ENCODE measurements around the gene ANKRD28. TPM values are rescaled to one million over a fixed set of nuclear protein-coding genes. Genes with fewer than 3 reads are reported as not detected.

ANKRD28 gene
- total and polyA plus RNA-seq, 2 of the 13 experiments (the other 11 are each of a cell fraction or from before 2014, with no cell fraction given), result 21.0 to 28.9 TPM

GRCh38 chr3:15831927-15832326 lies 34.1 kb upstream of the ANKRD28 start (continued):
- no peak for TF ChIP-seq ZNF800 (CRISPR knock-in tag; IDR thresholded peaks at IDR 0.05)
- no peak for TF ChIP-seq NBN (conservative IDR thresholded peaks at IDR 0.05)
- TF ChIP-seq ISL2 (CRISPR knock-in tag; IDR thresholded peaks at IDR 0.05), result no peak

- WGBS (ENCODE audit: low lambda C conversion rate), result 71% methylated on average over 4 of the region's 4 CpGs
- FAIRE-seq, result no peak
- CTCF ChIA-PET (ENCODE audit: low intra/inter-chr PET ratio, low total read pairs), result no interaction called here
- Histone ChIP-seq H2AFZ (ENCODE audit: low read length) (no peak overlapping the region), H3K9me3 (ENCODE audit: low read length) (no peaks in the 10 kb centered on the region), H3K9ac (ENCODE audit: insufficient read depth, low read depth, low read length) (no peak overlapping the region), H3K79me2 (ENCODE audit: insufficient read depth, low read length) (peaks cover 76% of the 10 kb centered on the region), H3K4me1 (ENCODE audit: insufficient read depth, low read length) (no peaks in the 10 kb centered on the region), H4K20me1 (ENCODE audit: insufficient read depth, low read length) (peaks cover 22% of the 10 kb centered on the region), H3K36me3 (replicated peaks in 1 of 2; ENCODE audit: control insufficient read depth in 1 of 2, insufficient read depth in 2 of 2, low read length in 2 of 2) (0 out of 5 replicates have a peak, but pooled peaks cover 0 to 2% of the 10 kb centered on the region in 2 experiments), H3K27me3 (ENCODE audit: control insufficient read depth in 1 of 2, insufficient read depth in 2 of 2, low read length in 2 of 2) (no peaks in the 10 kb centered on the region), H3K27ac (ENCODE audit: extremely low read length, insufficient read depth, low read length) (no peak overlapping the region), H3K4me2 (ENCODE audit: low read depth, low read length) (no peak overlapping the region), H3K4me3 (replicated peaks in 1 of 3; ENCODE audit: insufficient read depth in 1 of 3, low read depth in 2 of 3, low read length in 3 of 3) (no peak overlapping the region)
- no TSS peak for BruUV-seq (replicated peaks)
- no peak for DNase-seq (ENCODE audit: low spot score)
- POLR2A ChIA-PET, result no interaction called here
- intact Hi-C loops (cut with micrococcal nuclease; ENCODE audit: unreplicated experiment) (no loop called here), in situ Hi-C loops (cut with HindIII; ENCODE audit: extremely low pct_ligation_motif_present, low pct_unique_long_range_greater_than_20kb) (no loop called here)
- no peak for ATAC-seq
- TF ChIP-seq ARNT2 (CRISPR knock-in tag; IDR thresholded peaks at IDR 0.05; ENCODE audit: low read depth), result no peak
- TF ChIP-seq KAT2B (IDR thresholded peaks at IDR 0.05; ENCODE audit: borderline replicate concordance, low read depth, low read length), result no peak
- TF ChIP-seq MAZ (IDR thresholded peaks at IDR 0.05; ENCODE audit: borderline replicate concordance, low read depth, low read length), result no peak
- no peak for TF ChIP-seq MAZ (CRISPR knock-in tag; IDR thresholded peaks at IDR 0.05; ENCODE audit: low read depth)
- TF ChIP-seq SAP130 (CRISPR knock-in tag; IDR thresholded peaks at IDR 0.05; ENCODE audit: low read depth), result no peak
- TF ChIP-seq RERE (CRISPR knock-in tag; IDR thresholded peaks at IDR 0.05; ENCODE audit: low read depth), result no peak
- no peak for TF ChIP-seq E2F5 (CRISPR knock-in tag; conservative IDR thresholded peaks at IDR 0.05)
- no peak for TF ChIP-seq THAP8 (CRISPR knock-in tag; IDR thresholded peaks at IDR 0.05; ENCODE audit: borderline replicate concordance)
- no peak for TF ChIP-seq NCOR1 (IDR thresholded peaks at IDR 0.05; ENCODE audit: borderline replicate concordance, low read length)
- no peak for TF ChIP-seq ZNF530 (CRISPR knock-in tag; IDR thresholded peaks at IDR 0.05; ENCODE audit: low read depth)
- TF ChIP-seq ZNF607 (CRISPR knock-in tag; IDR thresholded peaks at IDR 0.05; ENCODE audit: borderline replicate concordance), result no peak
These were observed 27.2 kb upstream of the ANKRD28 start for GRCh38 chr3:15825016-15825415.

All from HepG2 (cell line).